ENCODE measurements around the gene MRGPRX2.

MRGPRX2 gene

GRCh38 chr11:19027829-19028595 is 32.5 kb downstream of the MRGPRX2 start:
- Histone ChIP-seq H3K27ac (ENCODE audit: low read length) (no peak overlapping the region), H3K4me3 (ENCODE audit: low read length) (no peak overlapping the region), H3K4me1 (ENCODE audit: control insufficient read depth, low read depth, low read length) (no peaks in the 10 kb centered on the region), H3K27me3 (ENCODE audit: control insufficient read depth, insufficient read depth, low read length) (no peaks in the 10 kb centered on the region), H3K9me3 (ENCODE audit: control insufficient read depth, low read depth, low read length) (no peaks in the 10 kb centered on the region), H3K9ac (ENCODE audit: low read length) (no peak overlapping the region), H3K36me3 (ENCODE audit: control insufficient read depth, low read depth, low read length) (no peaks in the 10 kb centered on the region)

DNA sequence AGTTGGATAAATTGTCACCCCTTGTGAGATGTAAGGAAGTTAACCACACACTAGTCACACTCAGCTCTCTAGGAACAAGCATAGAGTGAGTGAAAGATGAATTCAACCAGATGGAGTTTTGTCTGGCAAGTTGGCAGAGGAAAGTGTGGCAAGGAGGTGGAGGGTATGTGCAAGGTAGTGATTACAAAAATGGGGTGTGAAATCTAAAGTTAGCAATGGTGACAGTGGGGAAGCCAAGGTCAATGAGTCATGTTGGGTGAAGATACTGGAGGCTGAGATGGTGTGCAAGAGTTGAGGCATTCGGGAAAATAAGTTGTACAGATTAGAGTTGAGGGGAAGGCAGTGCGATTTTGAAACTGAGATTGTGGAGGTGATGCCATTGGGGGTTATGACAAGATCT is 33.7 kb downstream of the MRGPRX2 start:
- no peaks in the 10 kb centered on the region for H3K9me3 ChIP-seq (ENCODE audit: control insufficient read depth, low read depth, low read length)
- H3K36me3 ChIP-seq (ENCODE audit: control insufficient read depth, low read depth, low read length): no peaks in the 10 kb centered on the region
- H3K9ac ChIP-seq (ENCODE audit: low read length): no peak overlapping the region
- no peak overlapping the region for H3K27ac ChIP-seq (ENCODE audit: low read length)
- H3K4me3 ChIP-seq (ENCODE audit: low read length): no peak overlapping the region
- H3K27me3 ChIP-seq (ENCODE audit: control insufficient read depth, insufficient read depth, low read length): no peaks in the 10 kb centered on the region
- no peaks in the 10 kb centered on the region for H3K4me1 ChIP-seq (ENCODE audit: control insufficient read depth, low read depth, low read length)

GRCh38 chr11:19025481-19026406 is 34.8 kb downstream of the MRGPRX2 start:
- no peaks in the 10 kb centered on the region for H3K27me3 ChIP-seq (ENCODE audit: control insufficient read depth, insufficient read depth, low read length)
- H3K9me3 ChIP-seq (ENCODE audit: control insufficient read depth, low read depth, low read length): no peaks in the 10 kb centered on the region
- H3K27ac ChIP-seq (ENCODE audit: low read length): no peak overlapping the region
- H3K4me1 ChIP-seq (ENCODE audit: control insufficient read depth, low read depth, low read length): no peaks in the 10 kb centered on the region
- no peak overlapping the region for H3K4me3 ChIP-seq (ENCODE audit: low read length)
- H3K36me3 ChIP-seq (ENCODE audit: control insufficient read depth, low read depth, low read length): no peaks in the 10 kb centered on the region
- H3K9ac ChIP-seq (ENCODE audit: low read length): no peak overlapping the region

GRCh38 chr11:19020831-19021230 is 39.7 kb downstream of the MRGPRX2 start:
- Histone ChIP-seq H3K9ac (ENCODE audit: low read length) (no peak overlapping the region), H3K9me3 (ENCODE audit: control insufficient read depth, low read depth, low read length) (no peaks in the 10 kb centered on the region), H3K4me1 (ENCODE audit: control insufficient read depth, low read depth, low read length) (no peaks in the 10 kb centered on the region), H3K36me3 (ENCODE audit: control insufficient read depth, low read depth, low read length) (no peaks in the 10 kb centered on the region), H3K27me3 (ENCODE audit: control insufficient read depth, insufficient read depth, low read length) (no peaks in the 10 kb centered on the region), H3K4me3 (ENCODE audit: low read length) (no peak overlapping the region), H3K27ac (ENCODE audit: low read length) (no peak overlapping the region)

- no peak overlapping the region for H3K4me3 ChIP-seq (ENCODE audit: low read length)
- H3K36me3 ChIP-seq (ENCODE audit: control insufficient read depth, low read depth, low read length): no peaks in the 10 kb centered on the region
- no peaks in the 10 kb centered on the region for H3K27me3 ChIP-seq (ENCODE audit: control insufficient read depth, insufficient read depth, low read length)
- no peak overlapping the region for H3K27ac ChIP-seq (ENCODE audit: low read length)
- H3K9me3 ChIP-seq (ENCODE audit: control insufficient read depth, low read depth, low read length): no peaks in the 10 kb centered on the region
- no peak overlapping the region for H3K9ac ChIP-seq (ENCODE audit: low read length)
- no peaks in the 10 kb centered on the region for H3K4me1 ChIP-seq (ENCODE audit: control insufficient read depth, low read depth, low read length)
Measured at GRCh38 chr11:19018901-19019300, 41.6 kb downstream of the MRGPRX2 start.

- H3K27ac ChIP-seq (ENCODE audit: low read length): no peak overlapping the region
- H3K4me1 ChIP-seq (ENCODE audit: control insufficient read depth, low read depth, low read length): no peaks in the 10 kb centered on the region
Measured at GRCh38 chr11:19013181-19013857, 47.2 kb downstream of the MRGPRX2 start.

GRCh38 chr11:19012636-19013035 is 47.9 kb downstream of the MRGPRX2 start:
- H3K4me3 ChIP-seq (ENCODE audit: low read length): no peak overlapping the region
- no peak overlapping the region for H3K27ac ChIP-seq (ENCODE audit: low read length)
- no peak overlapping the region for H3K9ac ChIP-seq (ENCODE audit: low read length)
- H3K36me3 ChIP-seq (ENCODE audit: control insufficient read depth, low read depth, low read length): no peaks in the 10 kb centered on the region
- no peaks in the 10 kb centered on the region for H3K9me3 ChIP-seq (ENCODE audit: control insufficient read depth, low read depth, low read length)
- no peaks in the 10 kb centered on the region for H3K27me3 ChIP-seq (ENCODE audit: control insufficient read depth, insufficient read depth, low read length)
- H3K4me1 ChIP-seq (ENCODE audit: control insufficient read depth, low read depth, low read length): no peaks in the 10 kb centered on the region

More at GRCh38 chr11:19013181-19013857, 47.2 kb downstream of the MRGPRX2 start:
- Histone ChIP-seq H3K27me3 (ENCODE audit: control insufficient read depth, insufficient read depth, low read length) (no peaks in the 10 kb centered on the region), H3K9me3 (ENCODE audit: control insufficient read depth, low read depth, low read length) (no peaks in the 10 kb centered on the region), H3K9ac (ENCODE audit: low read length) (no peak overlapping the region), H3K4me3 (ENCODE audit: low read length) (no peak overlapping the region), H3K36me3 (ENCODE audit: control insufficient read depth, low read depth, low read length) (no peaks in the 10 kb centered on the region)
